ENCODE measurements around the gene SCYGR8.

GRCh38 chr2:227761740-227762476 lies 16.2 kb downstream of the SCYGR8 start:
- TF ChIP-seq CTCF (IDR thresholded peaks at IDR 0.05) = no peak
- TF ChIP-seq POLR2A (IDR thresholded peaks at IDR 0.05) = no peak
